Liver (tissue), 9 donors: ENCODE data around the gene HES4. TPM values are rescaled to one million over a fixed set of nuclear protein-coding genes. Genes with fewer than 3 reads are reported as not detected.

Experiments used
- DNase-seq: peaks from one replicate; pipeline ENCODE4 v3.0.0-alpha.2; 2017; ENCODE audit warnings: low spot score
- H3K27ac ChIP-seq, 2 donors: one replicate each; pipeline ENCODE4 v1.7.0; 2013; ENCODE audit warnings: inconsistent platforms in 2 of 2, low read length in 2 of 2, control low read depth in 1 of 2, low read depth in 1 of 2, mild to moderate bottlenecking in 1 of 2
- H3K27me3 ChIP-seq, 4 donors: one replicate each; pipeline versions ENCODE4 v1.6.1 to v1.7.0; 2013; ENCODE audit warnings: low read length in 3 of 4, inconsistent platforms in 1 of 4, mild to moderate bottlenecking in 1 of 4, moderate library complexity in 1 of 4; ENCODE audit not compliant: control insufficient read depth in 4 of 4, insufficient read depth in 4 of 4
- H3K36me3 ChIP-seq, 4 donors: one replicate each; pipeline versions ENCODE4 v1.6.1 to v1.7.0; 2013; ENCODE audit warnings: low read length in 3 of 4, mild to moderate bottlenecking in 3 of 4, low read depth in 1 of 4, moderate library complexity in 1 of 4; ENCODE audit not compliant: control insufficient read depth in 4 of 4, insufficient read depth in 3 of 4
- H3K4me1 ChIP-seq, 4 donors: one replicate each; pipeline versions ENCODE4 v1.6.1 to v1.7.0; 2013; ENCODE audit warnings: low read length in 3 of 4, mild to moderate bottlenecking in 3 of 4, moderate library complexity in 1 of 4; ENCODE audit not compliant: control insufficient read depth in 4 of 4, insufficient read depth in 4 of 4
- H3K4me3 ChIP-seq, 3 donors: one replicate each; pipeline versions ENCODE4 v1.6.1 to v1.7.0; 2013; ENCODE audit warnings: low read length in 3 of 3, control low read depth in 1 of 3, low read depth in 1 of 3, mild to moderate bottlenecking in 1 of 3
- H3K9ac ChIP-seq, 2 donors: one replicate each; pipeline ENCODE4 v1.7.0; 2013; ENCODE audit warnings: low read length in 2 of 2, mild to moderate bottlenecking in 2 of 2, moderate library complexity in 2 of 2, control low read depth in 1 of 2, low read depth in 1 of 2
- H3K9me3 ChIP-seq, 4 donors: one replicate each; pipeline versions ENCODE4 v1.6.1 to v1.7.0; 2013; ENCODE audit warnings: low read length in 3 of 4; ENCODE audit not compliant: control insufficient read depth in 4 of 4
- ATF3 ChIP-seq: IDR thresholded peaks from 2 replicates; pipeline ENCODE4 v1.6.1; 2016; ENCODE audit warnings: antibody characterized with exemption
- EGR1 ChIP-seq, 2 donors: IDR thresholded peaks; 2 replicates each; pipeline ENCODE4 v1.6.1; 2016 to 2018; ENCODE audit warnings: antibody characterized with exemption in 2 of 2, low read depth in 2 of 2
- FOXA1 ChIP-seq: IDR thresholded peaks from 2 replicates; pipeline ENCODE4 v1.6.1; 2016; ENCODE audit warnings: antibody characterized with exemption
- GABPA ChIP-seq, 2 donors: IDR thresholded peaks in 1 of 2; conservative IDR thresholded peaks in 1 of 2; 2 replicates each; pipeline ENCODE4 v1.6.1; 2016; ENCODE audit warnings: antibody characterized with exemption in 2 of 2, mild to moderate bottlenecking in 1 of 2, moderate library complexity in 1 of 2
- HNF4A ChIP-seq, 2 donors: conservative IDR thresholded peaks; 2 replicates each; pipeline ENCODE4 v1.6.1; 2016; ENCODE audit warnings: antibody characterized with exemption in 2 of 2, mild to moderate bottlenecking in 2 of 2
- MAX ChIP-seq: IDR thresholded peaks from 2 replicates; pipeline ENCODE4 v1.6.1; 2016; ENCODE audit warnings: antibody characterized with exemption
- NR2F2 ChIP-seq: IDR thresholded peaks from 2 replicates; pipeline ENCODE4 v1.6.1; 2016; ENCODE audit warnings: antibody characterized with exemption
- SP1 ChIP-seq: IDR thresholded peaks from 2 replicates; pipeline ENCODE4 v1.6.1; 2018; ENCODE audit warnings: antibody characterized with exemption, mild to moderate bottlenecking
- TAF1 ChIP-seq: conservative IDR thresholded peaks from 2 replicates; pipeline ENCODE4 v1.6.1; 2016; ENCODE audit warnings: antibody characterized with exemption, mild to moderate bottlenecking
- ZBTB33 ChIP-seq: IDR thresholded peaks from 2 replicates; pipeline ENCODE4 v1.6.1; 2016; ENCODE audit warnings: antibody characterized with exemption
- WGBS: extraction: QIAGEN DNeasy Blood & Tissue Kit; methylation state at CpG from one replicate; pipeline ENCODE4 v1.1.7; 2013; 5-methylcytosine and 5-hydroxymethylcytosine counted together
- polyA plus RNA-seq, 2 donors: library from polyadenylated mRNA; stranded (reverse) in 1 of 2; unstranded in 1 of 2; fragments of 200-250 nt in 1 of 2; fragments of >200 nt in 1 of 2; fragmentation: Nextera tagmentation in 1 of 2; extraction: Ambion mirVana in 1 of 2; gene quantifications; one replicate each; pipeline versions ENCODE4 v1.2.1 to v1.2.3, GENCODE V29; 2013 to 2015
- total RNA-seq, 2 donors: library from RNA; depleted of rRNA; stranded (reverse); fragments of >200 nt; gene quantifications; one replicate each; pipeline ENCODE4 v1.2.3, GENCODE V29; 2014
- TF ChIP-seq, protein P1 (sequence below): IDR thresholded peaks from 2 replicates; pipeline ENCODE4 v1.6.1; 2016; ENCODE audit warnings: antibody characterized with exemption, mild to moderate bottlenecking
- donor health status: healthy.
- donor health status: healthy.
- donor health status: healthy.
- donor health status: healthy.
- donor health status: healthy.

Gene HES4
- total and polyA plus RNA-seq, 4 donors = 0.93 to 1.9 (median 1.7) TPM

GRCh38 chr1:970242-970972 lies 29.5 kb downstream of the HES4 start:
- H3K9ac ChIP-seq = no peak overlapping the region
- H3K9me3 ChIP-seq = no peaks in the 10 kb centered on the region
- 21% methylated on average over 33 of the region's 33 CpGs for WGBS
- peaks cover 0 to 26% (median 2%) of the 10 kb centered on the region in 4 donors for H3K27me3 ChIP-seq
- no peak overlapping the region for H3K4me3 ChIP-seq
- H3K36me3 ChIP-seq = no peaks in the 10 kb centered on the region
- H3K27ac ChIP-seq = no peak overlapping the region
- DNase-seq = no peak
- no peak for TF ChIP-seq SP1
- TF ChIP-seq HNF4A (conservative IDR thresholded peaks at IDR 0.05) = no peak
- TF ChIP-seq GABPA (IDR thresholded peaks at IDR 0.05 in 1 of 2, conservative IDR thresholded peaks at IDR 0.05 in 1 of 2) = no peak
- TF ChIP-seq MAX = no peak
- TF ChIP-seq ATF3 = no peak
- TF ChIP-seq, protein P1, sequence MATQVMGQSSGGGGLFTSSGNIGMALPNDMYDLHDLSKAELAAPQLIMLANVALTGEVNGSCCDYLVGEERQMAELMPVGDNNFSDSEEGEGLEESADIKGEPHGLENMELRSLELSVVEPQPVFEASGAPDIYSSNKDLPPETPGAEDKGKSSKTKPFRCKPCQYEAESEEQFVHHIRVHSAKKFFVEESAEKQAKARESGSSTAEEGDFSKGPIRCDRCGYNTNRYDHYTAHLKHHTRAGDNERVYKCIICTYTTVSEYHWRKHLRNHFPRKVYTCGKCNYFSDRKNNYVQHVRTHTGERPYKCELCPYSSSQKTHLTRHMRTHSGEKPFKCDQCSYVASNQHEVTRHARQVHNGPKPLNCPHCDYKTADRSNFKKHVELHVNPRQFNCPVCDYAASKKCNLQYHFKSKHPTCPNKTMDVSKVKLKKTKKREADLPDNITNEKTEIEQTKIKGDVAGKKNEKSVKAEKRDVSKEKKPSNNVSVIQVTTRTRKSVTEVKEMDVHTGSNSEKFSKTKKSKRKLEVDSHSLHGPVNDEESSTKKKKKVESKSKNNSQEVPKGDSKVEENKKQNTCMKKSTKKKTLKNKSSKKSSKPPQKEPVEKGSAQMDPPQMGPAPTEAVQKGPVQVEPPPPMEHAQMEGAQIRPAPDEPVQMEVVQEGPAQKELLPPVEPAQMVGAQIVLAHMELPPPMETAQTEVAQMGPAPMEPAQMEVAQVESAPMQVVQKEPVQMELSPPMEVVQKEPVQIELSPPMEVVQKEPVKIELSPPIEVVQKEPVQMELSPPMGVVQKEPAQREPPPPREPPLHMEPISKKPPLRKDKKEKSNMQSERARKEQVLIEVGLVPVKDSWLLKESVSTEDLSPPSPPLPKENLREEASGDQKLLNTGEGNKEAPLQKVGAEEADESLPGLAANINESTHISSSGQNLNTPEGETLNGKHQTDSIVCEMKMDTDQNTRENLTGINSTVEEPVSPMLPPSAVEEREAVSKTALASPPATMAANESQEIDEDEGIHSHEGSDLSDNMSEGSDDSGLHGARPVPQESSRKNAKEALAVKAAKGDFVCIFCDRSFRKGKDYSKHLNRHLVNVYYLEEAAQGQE = no peak
- no peak for TF ChIP-seq EGR1 (IDR thresholded peaks at IDR 0.05; ENCODE audit: low read depth in 2 of 2)
- peaks cover 3 to 12% (median 9%) of the 10 kb centered on the region in 4 donors for H3K4me1 ChIP-seq

GRCh38 chr1:969260-969855 lies 30.5 kb downstream of the HES4 start:
- Histone ChIP-seq H3K9ac (no peak overlapping the region), H3K27me3 (peaks cover 0 to 24% (median 1%) of the 10 kb centered on the region in 4 donors), H3K4me1 (peaks cover 3 to 12% (median 9%) of the 10 kb centered on the region in 4 donors), H3K27ac (no peak overlapping the region), H3K9me3 (no peaks in the 10 kb centered on the region), H3K36me3 (no peaks in the 10 kb centered on the region), H3K4me3 (no peak overlapping the region)
- 79% methylated on average over 15 of the region's 15 CpGs for WGBS
- no peak for DNase-seq
- TF ChIP-seq, protein P1 = no peak
- TF ChIP-seq MAX = no peak
- no peak for TF ChIP-seq ZBTB33
- TF ChIP-seq TAF1 = no peak
- TF ChIP-seq HNF4A (conservative IDR thresholded peaks at IDR 0.05) = no peak
- no peak for TF ChIP-seq FOXA1
- no peak for TF ChIP-seq NR2F2
